ENCODE results near the gene PHETA2. TPM values are rescaled to one million over a fixed set of nuclear protein-coding genes. Genes with fewer than 3 reads are reported as not detected.

The PHETA2 gene
- total RNA-seq, 1 experiment from 2014 or later = 0.04 TPM

- H3K4me3 ChIP-seq (ENCODE audit: low read length) = peak within 1 kb of the TSS; percentile 80
- BruUV-seq (replicated peaks) = TSS peak; percentile 49
- H3K9me2 ChIP-seq (replicated peaks; ENCODE audit: low read length) = no peaks in the 10 kb centered on the region
- ChIA-PET POLR2A (ENCODE audit: unreplicated experiment) (interaction anchor here (0.6 kb wide), 1 partner anchor 501 kb away, joined by 3 read pairs; no protein-coding TSS in a partner anchor), CTCF (interaction anchor here (0.9 kb wide), 1 partner anchor 22 kb away, joined by 7 read pairs; no protein-coding TSS in a partner anchor)
- H2AFZ ChIP-seq (ENCODE audit: low read length) = peak within 1 kb of the TSS; percentile 91
- DNase-seq = peak; percentile 98
- intact Hi-C loops (cut with micrococcal nuclease) = loop anchor here (1.0 to 2.0 kb wide), 3 partner anchors 11 to 354 kb away; no protein-coding TSS in a partner anchor
- H3K27ac ChIP-seq (ENCODE audit: low read length) = peak within 1 kb of the TSS; percentile 86
- H3K9ac ChIP-seq (ENCODE audit: low read length) = peak within 1 kb of the TSS; percentile 97
- H4K20me1 ChIP-seq (ENCODE audit: low read length) = peaks cover 7% of the 10 kb centered on the region; the same call in 1 of the 2 replicates
- TF ChIP-seq EZH2phosphoT487 (IDR thresholded peaks at IDR 0.05; ENCODE audit: borderline replicate concordance, low read length) (no peak), EZH2 (IDR thresholded peaks at IDR 0.05; ENCODE audit: low read length, unreplicated experiment) (no peak), CTCF (conservative IDR thresholded peaks at IDR 0.05; ENCODE audit: low read depth, low read length) (peak; percentile 79)
- H3K27me3 ChIP-seq (ENCODE audit: low read length) = no peaks in the 10 kb centered on the region
- H3F3A ChIP-seq (ENCODE audit: low read length, unreplicated experiment) = no peaks in the 10 kb centered on the region
- no peaks in the 10 kb centered on the region for H3K9me3 ChIP-seq (ENCODE audit: low read length)
- peaks cover 9% of the 10 kb centered on the region; the same call in 1 of the 2 replicates for H3K4me1 ChIP-seq (ENCODE audit: insufficient read depth, low read length)
- H3K4me2 ChIP-seq (ENCODE audit: low read length) = peak within 1 kb of the TSS; percentile 97
- peak; percentile 94 for ATAC-seq
- peaks cover 33% of the 10 kb centered on the region for H3K79me2 ChIP-seq (ENCODE audit: low read length)
- peaks cover 10% of the 10 kb centered on the region; the same call in 1 of the 2 replicates for H3K36me3 ChIP-seq (ENCODE audit: low read depth, low read length)
Observed at GRCh38 chr22:42090596-42091454, 16.8 kb downstream of the PHETA2 start, which contains the start of gene NDUFA6. Gene NDUFA6, minus strand, starts transcription at chr22:42090772. Its CDS starts 28 bp downstream, at chr22:42090744.

GRCh38 chr22:42091455-42091782 lies 17.4 kb downstream of the PHETA2 start:
- H3K27ac ChIP-seq (ENCODE audit: low read length) = peak overlapping the region; percentile 47
- DNase-seq (no peak), ATAC-seq (no peak)
- H3F3A ChIP-seq (ENCODE audit: low read length, unreplicated experiment) = no peaks in the 10 kb centered on the region
- intact Hi-C loops (cut with micrococcal nuclease) = loop anchor here (2.0 kb wide), 2 partner anchors 125 to 353 kb away; no protein-coding TSS in a partner anchor
- no peak for TF ChIP-seq EZH2phosphoT487 (IDR thresholded peaks at IDR 0.05; ENCODE audit: borderline replicate concordance, low read length)
- no peak for TF ChIP-seq EZH2 (IDR thresholded peaks at IDR 0.05; ENCODE audit: low read length, unreplicated experiment)
- no peak for TF ChIP-seq CTCF (conservative IDR thresholded peaks at IDR 0.05; ENCODE audit: low read depth, low read length)
- CTCF ChIA-PET = interaction anchor here (0.9 kb wide), 1 partner anchor 22 kb away, joined by 7 read pairs; no protein-coding TSS in a partner anchor
- H3K36me3 ChIP-seq (ENCODE audit: low read depth, low read length) = peaks cover 4% of the 10 kb centered on the region; the same call in 1 of the 2 replicates
- BruUV-seq (replicated peaks) = no TSS peak
- no peaks in the 10 kb centered on the region for H3K9me2 ChIP-seq (replicated peaks; ENCODE audit: low read length)
- peaks cover 9% of the 10 kb centered on the region; the same call in 1 of the 2 replicates for H3K4me1 ChIP-seq (ENCODE audit: insufficient read depth, low read length)
- H3K4me3 ChIP-seq (ENCODE audit: low read length) = peak overlapping the region; percentile 80
- H3K9ac ChIP-seq (ENCODE audit: low read length) = peak overlapping the region; percentile 78
- peaks cover 32% of the 10 kb centered on the region for H3K79me2 ChIP-seq (ENCODE audit: low read length)
- POLR2A ChIA-PET (ENCODE audit: unreplicated experiment) = no interaction called here
- no peaks in the 10 kb centered on the region for H3K27me3 ChIP-seq (ENCODE audit: low read length)
- H2AFZ ChIP-seq (ENCODE audit: low read length) = peak overlapping the region; percentile 91
- H4K20me1 ChIP-seq (ENCODE audit: low read length) = peaks cover 7% of the 10 kb centered on the region; the same call in 1 of the 2 replicates
- H3K9me3 ChIP-seq (ENCODE audit: low read length) = no peaks in the 10 kb centered on the region
- H3K4me2 ChIP-seq (ENCODE audit: low read length) = peak overlapping the region; percentile 97

Measured in PC-3 (cell line).